ENCODE results near the gene XYLT2. TPM values are rescaled to one million over a fixed set of nuclear protein-coding genes. Genes with fewer than 3 reads are reported as not detected.
A peak's percentile ranks its signal among the peaks of the same experiment; 100 is the strongest.

Gene XYLT2
- total and polyA plus RNA-seq, 2 of the 13 experiments (the other 11 are each of a cell fraction or from before 2014, with no cell fraction given): 17.0 to 22.1 TPM

DNA sequence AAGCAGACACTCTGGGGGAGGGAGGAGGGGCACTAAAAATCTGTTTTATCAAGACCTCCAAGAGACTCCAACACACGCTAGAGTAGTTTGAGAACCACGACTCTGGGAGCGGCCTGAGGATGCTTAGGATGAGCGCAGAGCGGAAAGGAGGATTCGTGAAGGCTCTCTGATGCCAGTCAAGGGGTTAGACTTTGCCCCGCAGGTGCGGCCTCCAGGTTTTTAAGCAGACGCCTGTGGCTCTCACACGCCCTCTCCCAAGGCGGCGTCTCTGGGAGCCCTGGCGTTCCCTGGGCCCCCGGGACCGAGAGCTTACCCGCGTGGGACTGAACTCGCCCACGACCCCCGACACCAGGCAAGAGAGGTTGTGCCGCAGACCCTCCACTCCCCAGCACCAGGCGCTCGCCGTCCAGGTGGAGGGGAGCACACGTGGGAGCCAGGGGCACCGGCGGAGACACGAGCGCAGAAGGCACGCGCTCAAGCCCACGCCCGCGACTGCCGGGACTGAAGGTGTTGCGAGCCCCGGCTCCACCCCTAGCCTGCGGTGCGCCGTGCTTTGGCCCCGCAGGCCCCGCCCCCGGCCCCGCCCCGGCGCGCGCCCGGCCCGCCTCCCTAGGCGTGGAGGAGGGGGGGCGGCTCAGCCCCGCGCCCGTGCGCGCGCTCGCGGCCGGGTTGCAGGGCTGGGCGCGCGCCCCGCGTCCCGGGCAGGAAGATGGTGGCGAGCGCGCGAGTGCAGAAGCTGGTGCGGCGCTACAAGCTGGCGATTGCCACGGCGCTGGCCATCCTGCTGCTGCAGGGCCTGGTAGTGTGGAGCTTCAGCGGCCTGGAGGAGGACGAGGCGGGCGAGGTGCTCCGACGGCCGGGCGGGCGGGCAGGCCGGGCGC is at the start of gene XYLT2 (continued):
- TF ChIP-seq, protein P1, sequence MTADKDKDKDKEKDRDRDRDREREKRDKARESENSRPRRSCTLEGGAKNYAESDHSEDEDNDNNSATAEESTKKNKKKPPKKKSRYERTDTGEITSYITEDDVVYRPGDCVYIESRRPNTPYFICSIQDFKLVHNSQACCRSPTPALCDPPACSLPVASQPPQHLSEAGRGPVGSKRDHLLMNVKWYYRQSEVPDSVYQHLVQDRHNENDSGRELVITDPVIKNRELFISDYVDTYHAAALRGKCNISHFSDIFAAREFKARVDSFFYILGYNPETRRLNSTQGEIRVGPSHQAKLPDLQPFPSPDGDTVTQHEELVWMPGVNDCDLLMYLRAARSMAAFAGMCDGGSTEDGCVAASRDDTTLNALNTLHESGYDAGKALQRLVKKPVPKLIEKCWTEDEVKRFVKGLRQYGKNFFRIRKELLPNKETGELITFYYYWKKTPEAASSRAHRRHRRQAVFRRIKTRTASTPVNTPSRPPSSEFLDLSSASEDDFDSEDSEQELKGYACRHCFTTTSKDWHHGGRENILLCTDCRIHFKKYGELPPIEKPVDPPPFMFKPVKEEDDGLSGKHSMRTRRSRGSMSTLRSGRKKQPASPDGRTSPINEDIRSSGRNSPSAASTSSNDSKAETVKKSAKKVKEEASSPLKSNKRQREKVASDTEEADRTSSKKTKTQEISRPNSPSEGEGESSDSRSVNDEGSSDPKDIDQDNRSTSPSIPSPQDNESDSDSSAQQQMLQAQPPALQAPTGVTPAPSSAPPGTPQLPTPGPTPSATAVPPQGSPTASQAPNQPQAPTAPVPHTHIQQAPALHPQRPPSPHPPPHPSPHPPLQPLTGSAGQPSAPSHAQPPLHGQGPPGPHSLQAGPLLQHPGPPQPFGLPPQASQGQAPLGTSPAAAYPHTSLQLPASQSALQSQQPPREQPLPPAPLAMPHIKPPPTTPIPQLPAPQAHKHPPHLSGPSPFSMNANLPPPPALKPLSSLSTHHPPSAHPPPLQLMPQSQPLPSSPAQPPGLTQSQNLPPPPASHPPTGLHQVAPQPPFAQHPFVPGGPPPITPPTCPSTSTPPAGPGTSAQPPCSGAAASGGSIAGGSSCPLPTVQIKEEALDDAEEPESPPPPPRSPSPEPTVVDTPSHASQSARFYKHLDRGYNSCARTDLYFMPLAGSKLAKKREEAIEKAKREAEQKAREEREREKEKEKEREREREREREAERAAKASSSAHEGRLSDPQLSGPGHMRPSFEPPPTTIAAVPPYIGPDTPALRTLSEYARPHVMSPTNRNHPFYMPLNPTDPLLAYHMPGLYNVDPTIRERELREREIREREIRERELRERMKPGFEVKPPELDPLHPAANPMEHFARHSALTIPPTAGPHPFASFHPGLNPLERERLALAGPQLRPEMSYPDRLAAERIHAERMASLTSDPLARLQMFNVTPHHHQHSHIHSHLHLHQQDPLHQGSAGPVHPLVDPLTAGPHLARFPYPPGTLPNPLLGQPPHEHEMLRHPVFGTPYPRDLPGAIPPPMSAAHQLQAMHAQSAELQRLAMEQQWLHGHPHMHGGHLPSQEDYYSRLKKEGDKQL (CRISPR knock-in tag; IDR thresholded peaks at IDR 0.05; ENCODE audit: low read depth): no peak; the same call in 1 of the 2 replicates
- TF ChIP-seq ZNF558 (CRISPR knock-in tag; IDR thresholded peaks at IDR 0.05; ENCODE audit: borderline replicate concordance) (peak; percentile 70; the same call in 1 of the 2 replicates), DNMT3B (CRISPR knock-in tag; conservative IDR thresholded peaks at IDR 0.05) (no peak), PAX8 (CRISPR knock-in tag; IDR thresholded peaks at IDR 0.05; ENCODE audit: borderline replicate concordance) (no peak), ZNF678 (CRISPR knock-in tag; IDR thresholded peaks at IDR 0.05) (no peak), FOXM1 (CRISPR knock-in tag; IDR thresholded peaks at IDR 0.05) (no peak), ZNF766 (CRISPR knock-in tag; IDR thresholded peaks at IDR 0.05; ENCODE audit: borderline replicate concordance) (peak; percentile 88), SP1 (IDR thresholded peaks at IDR 0.05) (no peak), SP1 (CRISPR knock-in tag; IDR thresholded peaks at IDR 0.05) (peak; percentile 56), SIX1 (CRISPR knock-in tag; IDR thresholded peaks at IDR 0.05; ENCODE audit: borderline replicate concordance) (no peak), SMYD3 (CRISPR knock-in tag; IDR thresholded peaks at IDR 0.05) (no peak)
- TF ChIP-seq, protein P2, sequence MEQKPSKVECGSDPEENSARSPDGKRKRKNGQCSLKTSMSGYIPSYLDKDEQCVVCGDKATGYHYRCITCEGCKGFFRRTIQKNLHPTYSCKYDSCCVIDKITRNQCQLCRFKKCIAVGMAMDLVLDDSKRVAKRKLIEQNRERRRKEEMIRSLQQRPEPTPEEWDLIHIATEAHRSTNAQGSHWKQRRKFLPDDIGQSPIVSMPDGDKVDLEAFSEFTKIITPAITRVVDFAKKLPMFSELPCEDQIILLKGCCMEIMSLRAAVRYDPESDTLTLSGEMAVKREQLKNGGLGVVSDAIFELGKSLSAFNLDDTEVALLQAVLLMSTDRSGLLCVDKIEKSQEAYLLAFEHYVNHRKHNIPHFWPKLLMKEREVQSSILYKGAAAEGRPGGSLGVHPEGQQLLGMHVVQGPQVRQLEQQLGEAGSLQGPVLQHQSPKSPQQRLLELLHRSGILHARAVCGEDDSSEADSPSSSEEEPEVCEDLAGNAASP (CRISPR knock-in tag; IDR thresholded peaks at IDR 0.05; ENCODE audit: borderline replicate concordance): 0 out of 2 replicates have a peak, but pooled peaks have one; percentile 8
- TF ChIP-seq, protein P3, sequence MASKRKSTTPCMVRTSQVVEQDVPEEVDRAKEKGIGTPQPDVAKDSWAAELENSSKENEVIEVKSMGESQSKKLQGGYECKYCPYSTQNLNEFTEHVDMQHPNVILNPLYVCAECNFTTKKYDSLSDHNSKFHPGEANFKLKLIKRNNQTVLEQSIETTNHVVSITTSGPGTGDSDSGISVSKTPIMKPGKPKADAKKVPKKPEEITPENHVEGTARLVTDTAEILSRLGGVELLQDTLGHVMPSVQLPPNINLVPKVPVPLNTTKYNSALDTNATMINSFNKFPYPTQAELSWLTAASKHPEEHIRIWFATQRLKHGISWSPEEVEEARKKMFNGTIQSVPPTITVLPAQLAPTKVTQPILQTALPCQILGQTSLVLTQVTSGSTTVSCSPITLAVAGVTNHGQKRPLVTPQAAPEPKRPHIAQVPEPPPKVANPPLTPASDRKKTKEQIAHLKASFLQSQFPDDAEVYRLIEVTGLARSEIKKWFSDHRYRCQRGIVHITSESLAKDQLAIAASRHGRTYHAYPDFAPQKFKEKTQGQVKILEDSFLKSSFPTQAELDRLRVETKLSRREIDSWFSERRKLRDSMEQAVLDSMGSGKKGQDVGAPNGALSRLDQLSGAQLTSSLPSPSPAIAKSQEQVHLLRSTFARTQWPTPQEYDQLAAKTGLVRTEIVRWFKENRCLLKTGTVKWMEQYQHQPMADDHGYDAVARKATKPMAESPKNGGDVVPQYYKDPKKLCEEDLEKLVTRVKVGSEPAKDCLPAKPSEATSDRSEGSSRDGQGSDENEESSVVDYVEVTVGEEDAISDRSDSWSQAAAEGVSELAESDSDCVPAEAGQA (IDR thresholded peaks at IDR 0.05; ENCODE audit: low read depth): no peak
- TF ChIP-seq, protein P3 (CRISPR knock-in tag; IDR thresholded peaks at IDR 0.05; ENCODE audit: borderline replicate concordance): no peak

All from HepG2 (cell line).